Activated T-helper 2 cell treated with anti-CD3 and anti-CD28 coated beads, Interferon-gamma antibody, Interleukin-2, Interleukin-4, amounts not matched to agents 10 μg/mL and 5 μg/mL and 100 μg/mL, durations not matched to agents 14 hours and 24 hours and 36 hours (primary cell): ENCODE results near the gene BRMS1. TPM values are rescaled to one million over a fixed set of nuclear protein-coding genes. Genes with fewer than 3 reads are reported as not detected.
A peak's percentile ranks its signal among the peaks of the same experiment; 100 is the strongest.

Experiments used
- DNase-seq: peaks from one replicate; pipeline ENCODE4 v3.0.0; 2021; ENCODE audit warnings: low spot score
- H3K27ac Mint-ChIP-seq: one replicate; pipeline ENCODE4 v1.8.0; 2021; ENCODE audit warnings: mixed read lengths
- H3K27me3 Mint-ChIP-seq: one replicate; pipeline ENCODE4 v1.8.0; 2021; ENCODE audit warnings: low read depth, mixed read lengths
- H3K36me3 Mint-ChIP-seq: one replicate; pipeline ENCODE4 v1.8.0; 2021; ENCODE audit warnings: low read depth, mixed read lengths
- H3K4me1 Mint-ChIP-seq: one replicate; pipeline ENCODE4 v1.8.0; 2021; ENCODE audit warnings: low read depth, mixed read lengths
- H3K4me3 Mint-ChIP-seq: one replicate; pipeline ENCODE4 v1.8.0; 2021; ENCODE audit warnings: low read depth, mild to moderate bottlenecking, moderate library complexity, mixed read lengths
- H3K9me3 Mint-ChIP-seq: one replicate; pipeline ENCODE4 v1.8.0; 2021; ENCODE audit warnings: mixed read lengths
- intact Hi-C: fragments of 100-400 bp; cut with micrococcal nuclease; formaldehyde crosslinking; loops from one replicate; pipeline ENCODE4 v1.15.1; 2023
- total RNA-seq: library from RNA; stranded (reverse); gene quantifications from 2 replicates; pipeline ENCODE4 v1.2.3, GENCODE V29; 2022

BRMS1 gene
- total RNA-seq, 1 donor from 2014 or later: 46.0 TPM

DNA sequence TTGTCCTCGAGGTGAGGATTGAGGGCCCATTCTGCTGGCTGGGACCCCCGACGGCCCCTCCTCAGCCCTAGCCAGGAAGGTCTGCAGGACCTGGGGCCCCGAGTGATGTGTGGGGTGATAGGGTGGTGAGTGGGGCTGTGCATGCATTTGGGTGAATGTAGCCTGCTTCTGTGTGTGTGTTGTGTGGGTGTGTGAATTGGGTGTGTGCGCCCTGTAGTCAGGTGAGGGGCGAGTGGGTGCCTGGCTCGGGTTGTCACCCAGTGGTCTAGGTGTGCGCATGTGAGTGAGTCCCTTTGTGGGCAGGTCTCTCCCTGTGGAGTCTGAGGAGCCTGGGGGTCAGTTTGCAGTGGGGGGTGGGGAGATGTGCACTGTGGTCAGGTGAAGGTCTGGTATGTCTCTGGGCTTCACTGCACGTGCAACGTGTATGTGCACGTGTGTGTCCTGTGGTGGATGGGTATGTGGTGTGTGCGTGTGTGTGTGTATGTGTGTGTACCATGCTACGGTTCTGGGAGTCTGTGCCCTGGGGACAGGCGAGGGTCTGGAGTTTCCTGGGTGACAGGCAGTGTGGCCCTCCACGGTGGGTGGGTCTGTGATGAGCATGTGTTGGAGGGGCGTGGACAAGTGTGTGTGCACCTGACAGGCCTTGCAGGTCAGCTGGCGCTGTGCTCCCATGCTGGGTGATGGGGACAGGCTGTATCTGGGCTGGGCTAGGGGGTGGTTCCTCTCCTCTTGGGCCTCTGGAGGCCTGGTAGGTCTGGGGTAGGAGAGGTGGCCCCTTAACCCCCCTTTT is 52.2 kb downstream of the BRMS1 start:
- Mint-ChIP-seq H3K27ac (no peak overlapping the region), H3K9me3 (no peaks in the 10 kb centered on the region), H3K27me3 (peaks cover 30% of the 10 kb centered on the region), H3K4me1 (peaks cover 9% of the 10 kb centered on the region), H3K36me3 (no peaks in the 10 kb centered on the region), H3K4me3 (no peak overlapping the region)
- intact Hi-C loops: no loop called here
- no peak for DNase-seq

DNA sequence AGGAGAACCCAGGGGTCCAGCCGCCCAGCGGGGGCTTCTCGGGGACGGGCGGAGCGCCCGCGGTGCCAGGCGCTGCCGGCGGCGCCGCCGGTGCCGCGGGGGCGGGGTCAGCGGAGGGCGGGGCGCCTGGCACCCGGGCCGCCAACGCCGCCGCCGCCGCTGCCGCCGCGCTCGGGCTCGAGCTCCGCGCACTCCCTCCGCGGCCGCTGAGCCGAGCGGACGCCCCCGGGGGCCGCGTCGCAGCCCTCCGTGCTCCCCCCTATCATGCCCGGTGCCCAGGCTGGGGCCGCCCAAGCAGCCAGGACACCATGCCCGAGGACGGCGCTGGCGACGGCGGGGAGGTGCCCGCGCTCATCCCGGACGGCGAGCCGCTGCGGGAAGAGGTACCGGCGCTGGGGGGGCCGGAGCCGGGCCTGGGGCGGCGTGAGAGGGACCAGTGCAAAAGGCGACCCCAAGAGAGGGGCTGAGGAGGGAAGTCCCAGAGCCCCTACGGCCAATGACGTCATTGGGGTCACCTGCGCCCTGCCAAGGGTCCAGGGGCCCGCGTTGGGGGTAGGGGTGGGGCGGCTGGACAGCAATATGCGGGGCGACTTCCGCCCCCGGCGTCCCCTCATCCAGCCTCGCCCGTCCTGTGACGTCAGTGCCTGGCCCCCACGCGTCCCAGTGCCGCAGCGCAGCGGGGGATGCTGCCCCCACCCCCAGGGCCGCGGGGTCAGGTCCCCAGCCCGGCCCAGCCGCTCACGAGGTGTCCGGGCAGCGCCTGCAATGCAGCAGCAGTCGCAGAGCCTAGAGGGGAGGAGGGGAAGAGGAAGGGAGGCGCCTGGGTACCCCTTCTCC is 53.0 kb downstream of the BRMS1 start, which contains the start of gene TMEM151A:
TSS of gene TMEM151A (plus strand) at position 189 of the 837 bp plus-strand sequence. CDS start at position 309, 120 bp downstream.
- intact Hi-C loops: no loop called here
- no peaks in the 10 kb centered on the region for H3K36me3 Mint-ChIP-seq
- no peaks in the 10 kb centered on the region for H3K9me3 Mint-ChIP-seq
- peak within 1 kb of the TSS; percentile 49 for H3K4me3 Mint-ChIP-seq
- no peak for DNase-seq
- peaks cover 12% of the 10 kb centered on the region for H3K4me1 Mint-ChIP-seq
- H3K27ac Mint-ChIP-seq: no peak within 1 kb of the TSS
- H3K27me3 Mint-ChIP-seq: peaks cover 30% of the 10 kb centered on the region

- Mint-ChIP-seq H3K36me3 (peaks cover 3% of the 10 kb centered on the region), H3K27ac (no peak overlapping the region), H3K4me1 (peaks cover 14% of the 10 kb centered on the region), H3K27me3 (peaks cover 30% of the 10 kb centered on the region), H3K4me3 (no peak overlapping the region), H3K9me3 (no peaks in the 10 kb centered on the region)
- intact Hi-C loops: no loop called here
- no peak for DNase-seq
Observed at GRCh38 chr11:66291303-66291705, 53.6 kb downstream of the BRMS1 start.

DNA sequence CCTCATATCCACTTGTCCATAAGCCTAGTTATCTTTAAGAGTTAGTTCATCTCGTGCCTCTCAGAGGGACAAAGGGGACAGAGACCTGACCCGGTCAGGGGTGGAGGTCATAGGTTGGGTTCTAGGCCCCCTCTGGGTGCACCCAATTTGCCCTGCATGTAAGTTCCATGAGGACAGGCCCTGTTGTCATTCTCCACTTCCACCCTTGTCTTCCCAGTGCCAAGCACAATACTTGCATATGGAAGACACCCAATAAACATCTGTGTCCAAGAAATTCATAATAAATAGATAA is 54.6 kb downstream of the BRMS1 start:
- intact Hi-C loops: no loop called here
- H3K27ac Mint-ChIP-seq: no peak overlapping the region
- peaks cover 30% of the 10 kb centered on the region for H3K27me3 Mint-ChIP-seq
- H3K9me3 Mint-ChIP-seq: no peaks in the 10 kb centered on the region
- peaks cover 14% of the 10 kb centered on the region for H3K4me1 Mint-ChIP-seq
- DNase-seq: no peak
- peak overlapping the region; percentile 94 for H3K4me3 Mint-ChIP-seq
- peaks cover 3% of the 10 kb centered on the region for H3K36me3 Mint-ChIP-seq

DNA sequence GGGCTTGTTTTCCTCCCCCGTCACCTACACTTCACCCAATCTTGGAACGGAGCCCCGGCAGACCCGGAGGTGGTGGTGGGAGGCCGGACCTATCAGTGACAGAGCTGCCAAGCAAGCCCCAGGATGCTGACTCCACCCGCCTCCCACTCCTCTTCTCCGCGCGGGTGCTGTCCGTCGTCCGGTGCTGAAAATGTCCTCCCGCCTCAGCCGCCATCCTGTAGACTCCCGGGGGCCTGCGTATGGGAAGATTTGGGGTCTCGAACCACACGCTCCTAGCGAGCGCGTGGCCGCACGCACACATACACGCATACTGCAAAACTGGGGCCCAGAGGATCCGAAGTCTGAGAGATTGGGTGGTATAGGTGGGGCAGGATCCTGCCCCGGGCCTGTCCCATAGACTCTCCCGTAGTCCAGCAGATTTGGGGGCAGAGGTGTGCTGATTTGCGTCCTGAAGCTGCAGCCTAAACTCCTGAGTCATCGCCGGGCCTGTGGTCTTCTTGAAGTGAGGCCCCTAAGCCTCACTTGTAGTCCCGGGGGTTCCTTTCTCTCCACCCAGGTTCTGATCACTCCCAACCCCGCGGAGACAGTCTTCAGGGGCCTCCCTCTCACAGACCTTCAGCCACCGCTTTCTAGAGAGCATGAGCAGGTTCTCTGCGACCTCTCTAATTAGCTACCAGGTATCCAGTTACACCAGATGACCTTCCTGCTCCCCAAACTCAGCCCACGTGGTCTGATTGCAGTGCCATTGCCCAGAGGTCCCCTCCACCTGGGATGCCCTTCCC is 55.2 kb downstream of the BRMS1 start:
- intact Hi-C loops: loop anchor here (1.0 kb wide), 2 partner anchors 21 to 23 kb away; partner anchors contain the start of gene RAB1B
- Mint-ChIP-seq H3K36me3 (peaks cover 3% of the 10 kb centered on the region), H3K27me3 (peaks cover 30% of the 10 kb centered on the region), H3K4me1 (peaks cover 14% of the 10 kb centered on the region), H3K4me3 (peak overlapping the region; percentile 94), H3K9me3 (no peaks in the 10 kb centered on the region), H3K27ac (peak overlapping the region; percentile 88)
- DNase-seq: peak; percentile 83

- H3K27ac Mint-ChIP-seq: peak within 1 kb of the TSS; percentile 89
- H3K9me3 Mint-ChIP-seq: no peaks in the 10 kb centered on the region
- intact Hi-C loops: loop anchor here (1.0 kb wide), 2 partner anchors 21 to 23 kb away; partner anchors contain the start of gene RAB1B
- peak; percentile 99 for DNase-seq
- H3K4me3 Mint-ChIP-seq: peak within 1 kb of the TSS; percentile 94
- peaks cover 28% of the 10 kb centered on the region for H3K27me3 Mint-ChIP-seq
- peaks cover 14% of the 10 kb centered on the region for H3K4me1 Mint-ChIP-seq
- peaks cover 3% of the 10 kb centered on the region for H3K36me3 Mint-ChIP-seq
Observed at GRCh38 chr11:66288671-66289547, 56.0 kb downstream of the BRMS1 start, which contains the start of gene YIF1A. YIF1A (minus strand) TSS chr11:66289143; CDS start chr11:66288985, 158 bp downstream.

- H3K9me3 Mint-ChIP-seq: no peaks in the 10 kb centered on the region
- H3K4me3 Mint-ChIP-seq: peak overlapping the region; percentile 94
- DNase-seq: no peak
- peak overlapping the region; percentile 89 for H3K27ac Mint-ChIP-seq
- peaks cover 3% of the 10 kb centered on the region for H3K36me3 Mint-ChIP-seq
- H3K27me3 Mint-ChIP-seq: peaks cover 22% of the 10 kb centered on the region
- intact Hi-C loops: no loop called here
- H3K4me1 Mint-ChIP-seq: peaks cover 15% of the 10 kb centered on the region
Observed at GRCh38 chr11:66287889-66288670, 56.8 kb downstream of the BRMS1 start.

Other genes starting within 250 kb of the BRMS1 start
- 48.3 and 51.9 TPM in 2 replicates for gene KLC2, start 87.4 kb downstream of the BRMS1 start, total RNA-seq
- 134 and 139 TPM in 2 replicates for gene RAB1B, start 76.5 kb downstream of the BRMS1 start, total RNA-seq
- gene CNIH2, start 66.9 kb downstream of the BRMS1 start, total RNA-seq: 0.91 and 1.5 TPM in 2 replicates
- gene YIF1A, start 56.0 kb downstream of the BRMS1 start, total RNA-seq: 78.9 and 85.2 TPM in 2 replicates
- gene TMEM151A, start 53.2 kb downstream of the BRMS1 start, total RNA-seq: not detected in 2 replicates
- gene CD248, start 28.1 kb downstream of the BRMS1 start, total RNA-seq: not detected in 2 replicates
- 1.5 and 1.6 TPM in 2 replicates for gene RIN1, start 8.7 kb downstream of the BRMS1 start, total RNA-seq
- gene B4GAT1, start 2.5 kb upstream of the BRMS1 start, total RNA-seq: 10.5 and 11.0 TPM in 2 replicates
- gene SLC29A2, start 26.7 kb upstream of the BRMS1 start, total RNA-seq: 18.7 and 19.1 TPM in 2 replicates
- gene NPAS4, start 75.9 kb upstream of the BRMS1 start, total RNA-seq: 0.09 and 0.16 TPM in 2 replicates
- gene MRPL11, start 93.7 kb upstream of the BRMS1 start, total RNA-seq: 92.9 and 96.1 TPM in 2 replicates
- 14.6 and 15.7 TPM in 2 replicates for gene PELI3, start 121.8 kb upstream of the BRMS1 start, total RNA-seq
- 109 and 119 TPM in 2 replicates for gene DPP3, start 135.3 kb upstream of the BRMS1 start, total RNA-seq
- gene BBS1, start 165.5 kb upstream of the BRMS1 start, total RNA-seq: 12.6 and 14.9 TPM in 2 replicates
- gene ZDHHC24, start 200.9 kb upstream of the BRMS1 start, total RNA-seq: 14.0 and 14.4 TPM in 2 replicates
- 0.07 and 0.14 TPM in 2 replicates for gene ACTN3, start 201.8 kb upstream of the BRMS1 start, total RNA-seq
- 0.73 and 0.85 TPM in 2 replicates for gene CTSF, start 223.5 kb upstream of the BRMS1 start, total RNA-seq
- gene CCDC87, start 248.0 kb upstream of the BRMS1 start, total RNA-seq: 0.09 and 0.14 TPM in 2 replicates
- 30.4 and 31.1 TPM in 2 replicates for gene CCS, start 248.1 kb upstream of the BRMS1 start, total RNA-seq